CD4-positive, alpha-beta T cell treated with Interleukin-6 at 100 ng/mL for 8 hours (primary cell): Measurements from ENCODE around the gene ENKD1.

Source experiments
- DNase-seq: peaks from one replicate; pipeline ENCODE4 v3.0.0-alpha.2; 2020; ENCODE audit warnings: mixed read lengths, low spot score

Gene ENKD1

GRCh38 chr16:67678354-67679023 is 11.9 kb upstream of the ENKD1 start:
- DNase-seq, result no peak

GRCh38 chr16:67677712-67678111 is 11.2 kb upstream of the ENKD1 start:
- DNase-seq, result no peak

GRCh38 chr16:67676939-67677338 is 10.4 kb upstream of the ENKD1 start:
- DNase-seq, result no peak

GRCh38 chr16:67676516-67676915 is 10.0 kb upstream of the ENKD1 start:
- DNase-seq, result no peak

- DNase-seq, result no peak
Observed at GRCh38 chr16:67675999-67676398, 9.4 kb upstream of the ENKD1 start.

GRCh38 chr16:67675579-67675935 is 9.0 kb upstream of the ENKD1 start:
- DNase-seq, result no peak

GRCh38 chr16:67674851-67675578 is 8.5 kb upstream of the ENKD1 start:
- no peak for DNase-seq

GRCh38 chr16:67673712-67674580 is 7.4 kb upstream of the ENKD1 start:
- DNase-seq, result no peak

GRCh38 chr16:67672739-67673662 is 6.5 kb upstream of the ENKD1 start:
- peak; percentile 51 for DNase-seq

- no peak for DNase-seq
Observed at GRCh38 chr16:67672306-67672705, 5.8 kb upstream of the ENKD1 start.

- DNase-seq, result no peak
Observed at GRCh38 chr16:67669499-67670101, 3.0 kb upstream of the ENKD1 start.

GRCh38 chr16:67668495-67669157 is 2.1 kb upstream of the ENKD1 start:
- DNase-seq, result no peak

- DNase-seq, result peak; percentile 86
Observed at GRCh38 chr16:67667817-67668494, 1.4 kb upstream of the ENKD1 start.

- no peak for DNase-seq
Observed at GRCh38 chr16:67667453-67667816, 885 bp upstream of the ENKD1 start.

- DNase-seq, result no peak
Observed at GRCh38 chr16:67666032-67666551, 458 bp downstream of the ENKD1 start.

- no peak for DNase-seq
Observed at GRCh38 chr16:67665598-67665997, 952 bp downstream of the ENKD1 start.

GRCh38 chr16:67664871-67665270 is 1.7 kb downstream of the ENKD1 start:
- no peak for DNase-seq

- DNase-seq, result no peak
Observed at GRCh38 chr16:67664258-67664657, 2.3 kb downstream of the ENKD1 start.

- no peak for DNase-seq
Observed at GRCh38 chr16:67663877-67664222, 2.7 kb downstream of the ENKD1 start.
